A673 (cell line): ENCODE measurements around the gene PTPDC1. TPM values are rescaled to one million over a fixed set of nuclear protein-coding genes. Genes with fewer than 3 reads are reported as not detected.

Source experiments
- BruUV-seq: library from RNA; stranded (reverse); fragments of 400-500 nt; replicated peaks from 2 replicates; lab custom pipeline; 2021; lab: Mats Ljungman, UMichigan
- CTCF ChIA-PET: fragments of 300-600 bp; sonication (Branson Sonifier 250); formaldehyde crosslinking; loops from one replicate; lab custom pipeline; 2022; ENCODE audit warnings: antibody characterized with exemption; lab: Charles Lee
- POLR2A ChIA-PET: fragments of 300-600 bp; sonication (Branson Sonifier 250); formaldehyde crosslinking; loops from one replicate; lab custom pipeline; 2022; ENCODE audit warnings: antibody characterized with exemption; ENCODE audit not compliant: low non-redundant PET; lab: Charles Lee
- DNase-seq: peaks from one replicate; pipeline ENCODE4 v3.0.0-alpha.2; 2015; ENCODE audit warnings: low spot score
- H3K27ac ChIP-seq: fragments of 200-600 bp; sonication (generic); 2 replicates; pipeline ENCODE4 v1.5.1; 2016; ENCODE audit warnings: mixed run types, low read depth, mild to moderate bottlenecking, mixed read lengths, antibody characterized with exemption, low read length; ENCODE audit not compliant: poor library complexity, severe bottlenecking
- H3K27me3 ChIP-seq: fragments of 200-600 bp; sonication (generic); replicated peaks from 2 replicates; pipeline ENCODE4 v1.6.1; 2017; ENCODE audit warnings: mixed run types, low read depth, mild to moderate bottlenecking, mixed read lengths, antibody characterized with exemption, low read length; ENCODE audit not compliant: insufficient read depth, poor library complexity
- H3K36me3 ChIP-seq: fragments of 200-600 bp; sonication (generic); 2 replicates; pipeline ENCODE4 v1.6.1; 2016; ENCODE audit warnings: mixed run types, mild to moderate bottlenecking, mixed read lengths, antibody characterized with exemption, low read length; ENCODE audit not compliant: insufficient read depth, poor library complexity, severe bottlenecking
- H3K4me1 ChIP-seq: fragments of 200-600 bp; sonication (generic); 2 replicates; pipeline ENCODE4 v1.6.1; 2017; ENCODE audit warnings: mixed run types, mild to moderate bottlenecking, mixed read lengths, antibody characterized with exemption, low read length; ENCODE audit not compliant: insufficient read depth, poor library complexity, severe bottlenecking
- H3K4me3 ChIP-seq: fragments of 200-600 bp; sonication (generic); 2 replicates; pipeline ENCODE4 v1.5.1; 2016; ENCODE audit warnings: low read depth, mixed run types, mild to moderate bottlenecking, mixed read lengths, low read length; ENCODE audit not compliant: poor library complexity, severe bottlenecking
- H3K9me3 ChIP-seq: fragments of 200-600 bp; sonication (generic); 2 replicates; pipeline ENCODE4 v1.6.1; 2016; ENCODE audit warnings: mixed run types, low read depth, mild to moderate bottlenecking, mixed read lengths, antibody characterized with exemption, low read length; ENCODE audit not compliant: poor library complexity, severe bottlenecking
- EZH2 ChIP-seq: fragments of 200-600 bp; sonication (generic); IDR thresholded peaks from 2 replicates; pipeline ENCODE4 v1.6.1; 2017; ENCODE audit warnings: borderline replicate concordance, low read depth, mild to moderate bottlenecking, mixed read lengths, antibody characterized with exemption, low read length; ENCODE audit not compliant: poor library complexity, severe bottlenecking
- intact Hi-C: fragments of 100-400 bp; cut with micrococcal nuclease; formaldehyde crosslinking; loops from one replicate; pipeline ENCODE4 v1.10.0; 2022; ENCODE audit not compliant: unreplicated experiment
- total RNA-seq: library from RNA; stranded (reverse); gene quantifications from 2 replicates; pipeline ENCODE4 v1.2.3, GENCODE V29; 2021
- TF ChIP-seq, protein P1 (sequence below): fragments of 300-800, 200-600 bp; sonication (generic); conservative IDR thresholded peaks from 2 replicates; pipeline ENCODE4 v1.5.1; 2017; ENCODE audit warnings: low read depth, mild to moderate bottlenecking, antibody characterized with exemption, low read length, moderate library complexity, mixed read lengths

The PTPDC1 gene
- total RNA-seq, 1 experiment from 2014 or later = 3.5 TPM

DNA sequence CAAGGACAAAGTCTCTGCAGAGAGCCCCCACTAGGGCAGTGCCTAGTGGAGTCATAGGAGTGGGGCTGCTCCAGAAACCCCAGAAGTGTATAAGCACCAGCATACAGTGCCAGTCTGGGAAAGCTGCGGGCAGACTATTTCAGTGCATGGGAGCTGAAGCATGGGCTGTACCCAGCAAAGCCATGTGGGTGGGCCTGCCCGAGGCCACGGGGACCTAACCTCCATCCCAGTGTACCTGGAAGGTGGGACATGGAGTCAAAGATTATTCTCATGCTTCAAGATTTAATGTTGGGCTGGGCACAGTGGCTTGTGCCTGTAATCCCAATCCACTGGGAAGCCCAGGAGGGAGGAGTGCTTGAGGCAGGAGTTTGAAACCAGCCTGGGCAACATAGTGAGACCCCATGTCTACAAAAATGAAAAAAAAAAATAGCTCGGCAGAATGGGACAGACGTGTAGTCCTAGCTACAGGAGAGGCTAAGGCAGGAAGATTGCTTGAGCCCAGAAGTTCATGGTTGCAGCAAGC is 36.7 kb downstream of the PTPDC1 start:
- H3K36me3 ChIP-seq = no peaks in the 10 kb centered on the region
- no peak for TF ChIP-seq EZH2
- TF ChIP-seq, protein P1, sequence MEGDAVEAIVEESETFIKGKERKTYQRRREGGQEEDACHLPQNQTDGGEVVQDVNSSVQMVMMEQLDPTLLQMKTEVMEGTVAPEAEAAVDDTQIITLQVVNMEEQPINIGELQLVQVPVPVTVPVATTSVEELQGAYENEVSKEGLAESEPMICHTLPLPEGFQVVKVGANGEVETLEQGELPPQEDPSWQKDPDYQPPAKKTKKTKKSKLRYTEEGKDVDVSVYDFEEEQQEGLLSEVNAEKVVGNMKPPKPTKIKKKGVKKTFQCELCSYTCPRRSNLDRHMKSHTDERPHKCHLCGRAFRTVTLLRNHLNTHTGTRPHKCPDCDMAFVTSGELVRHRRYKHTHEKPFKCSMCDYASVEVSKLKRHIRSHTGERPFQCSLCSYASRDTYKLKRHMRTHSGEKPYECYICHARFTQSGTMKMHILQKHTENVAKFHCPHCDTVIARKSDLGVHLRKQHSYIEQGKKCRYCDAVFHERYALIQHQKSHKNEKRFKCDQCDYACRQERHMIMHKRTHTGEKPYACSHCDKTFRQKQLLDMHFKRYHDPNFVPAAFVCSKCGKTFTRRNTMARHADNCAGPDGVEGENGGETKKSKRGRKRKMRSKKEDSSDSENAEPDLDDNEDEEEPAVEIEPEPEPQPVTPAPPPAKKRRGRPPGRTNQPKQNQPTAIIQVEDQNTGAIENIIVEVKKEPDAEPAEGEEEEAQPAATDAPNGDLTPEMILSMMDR = no peak
- no peaks in the 10 kb centered on the region for H3K4me1 ChIP-seq
- peaks cover 6% of the 10 kb centered on the region for H3K9me3 ChIP-seq
- no peaks in the 10 kb centered on the region for H3K27me3 ChIP-seq
- POLR2A ChIA-PET = no interaction called here
- no TSS peak for BruUV-seq
- intact Hi-C loops = no loop called here
- H3K4me3 ChIP-seq = no peak overlapping the region
- CTCF ChIA-PET = no interaction called here
- DNase-seq = no peak
- H3K27ac ChIP-seq = no peak overlapping the region

GRCh38 chr9:94126844-94127243 is 42.6 kb downstream of the PTPDC1 start:
- TF ChIP-seq, protein P1 = no peak
- no peak for TF ChIP-seq EZH2
- H3K36me3 ChIP-seq = no peaks in the 10 kb centered on the region
- H3K27ac ChIP-seq = no peak overlapping the region
- intact Hi-C loops = no loop called here
- DNase-seq = no peak
- CTCF ChIA-PET = no interaction called here
- H3K9me3 ChIP-seq = peaks cover 17% of the 10 kb centered on the region
- no peaks in the 10 kb centered on the region for H3K4me1 ChIP-seq
- BruUV-seq = no TSS peak
- H3K27me3 ChIP-seq = no peaks in the 10 kb centered on the region
- POLR2A ChIA-PET = no interaction called here
- H3K4me3 ChIP-seq = no peak overlapping the region

GRCh38 chr9:94127806-94128205 is 43.5 kb downstream of the PTPDC1 start:
- POLR2A ChIA-PET = no interaction called here
- no peaks in the 10 kb centered on the region for H3K4me1 ChIP-seq
- no peak overlapping the region for H3K27ac ChIP-seq
- no TSS peak for BruUV-seq
- no peak for TF ChIP-seq EZH2
- TF ChIP-seq, protein P1 = no peak
- DNase-seq = no peak
- no peaks in the 10 kb centered on the region for H3K27me3 ChIP-seq
- H3K36me3 ChIP-seq = no peaks in the 10 kb centered on the region
- no peak overlapping the region for H3K4me3 ChIP-seq
- CTCF ChIA-PET = no interaction called here
- intact Hi-C loops = no loop called here
- H3K9me3 ChIP-seq = peaks cover 17% of the 10 kb centered on the region
